GM12801 (cell line): ENCODE results near the gene DCST2.

Source experiments
- TF ChIP-seq, protein P1 (sequence below): IDR thresholded peaks from one replicate; pipeline ENCODE4 v1.5.1; 2011; ENCODE audit warnings: control low read depth; ENCODE audit not compliant: insufficient read length; ENCODE audit errors: extremely low read depth

Gene DCST2

DNA sequence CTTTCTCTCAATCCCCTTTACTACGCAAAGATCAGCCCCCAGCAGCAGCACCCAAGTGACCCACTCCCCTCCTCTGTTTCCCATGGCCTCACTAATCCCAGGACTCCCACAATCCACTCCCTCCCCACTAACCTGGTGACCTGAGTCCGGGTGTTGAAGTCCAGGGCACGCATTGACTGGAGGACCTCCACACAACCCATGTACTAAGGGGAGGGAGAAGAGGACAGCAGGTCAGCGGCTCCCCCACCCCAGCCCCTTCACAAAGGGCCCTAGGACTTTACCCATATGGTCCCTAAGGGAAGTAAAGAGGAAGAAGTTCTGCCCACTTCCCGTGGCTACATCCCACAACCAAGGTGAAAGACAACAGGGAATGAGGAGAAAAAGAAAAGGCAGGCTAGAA lies 64.3 kb downstream of the DCST2 start:
- TF ChIP-seq, protein P1, sequence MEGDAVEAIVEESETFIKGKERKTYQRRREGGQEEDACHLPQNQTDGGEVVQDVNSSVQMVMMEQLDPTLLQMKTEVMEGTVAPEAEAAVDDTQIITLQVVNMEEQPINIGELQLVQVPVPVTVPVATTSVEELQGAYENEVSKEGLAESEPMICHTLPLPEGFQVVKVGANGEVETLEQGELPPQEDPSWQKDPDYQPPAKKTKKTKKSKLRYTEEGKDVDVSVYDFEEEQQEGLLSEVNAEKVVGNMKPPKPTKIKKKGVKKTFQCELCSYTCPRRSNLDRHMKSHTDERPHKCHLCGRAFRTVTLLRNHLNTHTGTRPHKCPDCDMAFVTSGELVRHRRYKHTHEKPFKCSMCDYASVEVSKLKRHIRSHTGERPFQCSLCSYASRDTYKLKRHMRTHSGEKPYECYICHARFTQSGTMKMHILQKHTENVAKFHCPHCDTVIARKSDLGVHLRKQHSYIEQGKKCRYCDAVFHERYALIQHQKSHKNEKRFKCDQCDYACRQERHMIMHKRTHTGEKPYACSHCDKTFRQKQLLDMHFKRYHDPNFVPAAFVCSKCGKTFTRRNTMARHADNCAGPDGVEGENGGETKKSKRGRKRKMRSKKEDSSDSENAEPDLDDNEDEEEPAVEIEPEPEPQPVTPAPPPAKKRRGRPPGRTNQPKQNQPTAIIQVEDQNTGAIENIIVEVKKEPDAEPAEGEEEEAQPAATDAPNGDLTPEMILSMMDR, result no peak

DNA sequence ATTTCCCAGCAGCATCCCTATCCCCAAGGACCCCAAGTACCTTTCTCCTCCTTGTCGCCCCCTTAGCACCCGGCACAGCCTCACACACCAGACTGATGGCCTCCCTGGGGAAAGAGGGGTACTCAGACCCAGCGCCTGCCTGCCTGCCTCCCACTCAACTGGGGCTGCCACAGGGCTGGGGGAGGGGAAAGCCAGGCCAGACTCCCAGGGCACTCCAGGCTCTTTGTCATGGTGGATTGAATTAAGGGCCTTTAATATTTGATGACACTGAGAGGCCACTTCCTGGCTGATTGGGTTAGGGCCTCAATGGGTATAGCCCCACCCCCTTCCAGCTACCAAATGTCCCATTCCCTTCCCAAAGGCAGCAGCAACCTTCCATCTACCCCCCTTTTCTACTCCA lies 64.8 kb downstream of the DCST2 start:
- TF ChIP-seq, protein P1, result no peak
